Anterior cingulate cortex (tissue), 58 donors: ENCODE results near the gene SYVN1.
A peak's percentile ranks its signal among the peaks of the same experiment; 100 is the strongest.
"Not testable (repeated sequence)": the region's sequence is repeated elsewhere in the genome, so short reads cannot be mapped to it uniquely, and the experiment has no call there.

Source experiments
- DNase-seq, 58 donors: peaks; one replicate each; lab custom pipeline; 2025; lab: John Stamatoyannopoulos, UW

Gene SYVN1

DNA sequence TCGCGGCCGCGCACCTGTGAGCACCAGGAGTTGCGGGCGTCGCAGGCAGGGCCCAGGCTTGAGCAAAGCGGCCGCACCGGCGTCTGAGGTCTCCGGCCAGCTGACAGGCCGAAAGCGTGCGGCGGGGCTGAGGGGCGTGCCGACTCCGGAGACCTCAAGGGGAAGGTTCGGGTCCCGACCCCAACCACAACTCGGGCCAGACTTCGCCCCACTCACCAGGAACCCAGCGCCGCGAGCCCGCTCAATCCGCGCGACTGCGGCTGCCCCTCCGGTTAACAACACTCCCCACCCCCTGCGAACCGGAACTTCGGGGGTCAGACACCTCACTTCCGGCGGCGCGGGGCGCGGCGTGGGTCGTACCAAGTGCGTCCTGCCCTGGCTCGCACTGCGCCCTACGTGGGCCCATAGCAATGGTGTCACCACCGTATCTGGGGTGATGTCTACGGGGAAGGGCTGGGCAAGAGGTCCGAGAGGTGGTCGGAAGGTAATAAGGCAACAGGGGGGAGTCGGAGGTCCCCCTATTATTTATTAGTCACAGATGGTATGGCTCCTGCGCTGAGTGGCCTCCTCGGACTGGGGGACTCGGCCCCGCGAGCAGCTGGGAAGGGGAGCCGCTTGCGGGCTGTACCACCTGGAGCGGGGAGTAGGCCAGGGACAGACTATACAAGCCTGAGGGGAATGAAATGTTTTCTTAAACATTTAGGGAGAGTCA, at the start of gene SYVN1:
TSS of gene SYVN1 (minus strand) at position 280 of the 712 bp plus-strand sequence. CDS start 918 bp downstream, outside the sequence.
- DNase-seq = peak; percentile 71 to 95 (median 87)

DNA sequence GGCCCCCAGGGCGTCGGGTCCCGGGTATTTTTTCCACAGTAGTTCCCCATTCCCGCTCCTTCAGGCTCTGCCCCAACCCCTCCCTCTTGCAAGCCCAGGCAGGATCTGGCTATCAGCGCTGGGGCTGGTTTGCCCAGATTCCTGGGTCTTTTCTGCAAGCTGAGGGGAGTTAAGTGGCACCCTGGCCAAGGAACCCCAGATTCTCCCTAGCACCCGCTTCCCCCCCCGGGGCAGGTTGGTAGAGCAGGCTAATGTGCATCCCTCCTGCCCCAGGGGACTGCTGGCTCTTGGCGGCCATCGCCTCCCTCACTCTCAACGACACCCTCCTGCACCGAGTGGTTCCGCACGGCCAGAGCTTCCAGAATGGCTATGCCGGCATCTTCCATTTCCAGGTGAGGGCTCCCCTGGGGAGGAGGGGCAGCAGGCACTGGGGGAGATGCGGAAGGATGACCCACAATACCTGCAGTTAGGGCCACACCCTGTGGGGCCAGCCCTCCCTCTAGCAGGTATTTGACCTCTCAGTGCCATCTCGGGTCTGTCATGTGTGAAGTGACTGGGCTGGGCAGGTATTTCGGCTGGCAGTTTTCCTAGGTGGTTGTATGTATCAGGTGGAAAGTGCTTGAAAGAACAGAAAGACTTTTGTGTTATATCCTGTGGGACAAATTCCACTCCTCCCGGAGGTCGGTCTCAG, 49.0 kb upstream of the SYVN1 start:
- DNase-seq = no peak

DNA sequence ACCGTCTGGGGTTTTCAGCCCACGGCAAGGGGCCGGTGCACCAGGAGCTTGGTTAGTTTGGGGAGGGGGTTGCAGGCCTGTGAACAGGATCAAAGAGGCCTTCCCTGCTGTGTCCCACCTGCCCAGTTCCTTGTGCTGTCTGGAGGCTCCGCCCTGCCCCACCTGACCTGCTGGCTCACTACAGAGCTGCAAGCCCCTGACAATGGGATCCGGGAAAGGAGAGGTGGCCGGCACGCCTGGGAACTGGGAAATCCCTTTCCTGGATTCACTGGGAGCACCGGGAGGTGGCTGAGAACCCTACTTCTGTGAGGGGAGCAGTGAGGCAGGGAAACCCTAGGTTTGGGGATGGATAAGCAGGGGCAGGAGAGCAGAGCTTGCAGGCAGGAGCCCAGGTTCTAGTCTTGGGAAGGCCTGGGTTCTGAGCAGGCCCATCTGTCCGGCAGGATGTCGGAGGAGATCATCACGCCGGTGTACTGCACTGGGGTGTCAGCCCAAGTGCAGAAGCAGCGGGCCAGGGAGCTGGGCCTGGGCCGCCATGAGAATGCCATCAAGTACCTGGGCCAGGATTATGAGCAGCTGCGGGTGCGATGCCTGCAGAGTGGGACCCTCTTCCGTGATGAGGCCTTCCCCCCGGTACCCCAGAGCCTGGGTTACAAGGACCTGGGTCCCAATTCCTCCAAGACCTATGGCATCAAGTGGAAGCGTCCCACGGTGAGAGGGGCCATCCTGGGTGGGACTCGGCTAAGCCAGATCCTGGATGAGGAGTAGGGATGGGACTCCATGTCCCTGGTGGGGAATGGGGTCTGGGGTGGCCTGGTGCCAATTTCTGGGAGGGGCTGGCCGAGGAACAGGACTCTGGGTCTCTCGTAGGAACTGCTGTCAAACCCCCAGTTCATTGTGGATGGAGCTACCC, 48.2 kb upstream of the SYVN1 start:
- peak in 13 of 58 donors; percentile 6 to 45 (median 25) for DNase-seq

- DNase-seq = peak in 34 of 58 donors; percentile 18 to 62 (median 34)
These were observed 47.4 kb upstream of the SYVN1 start, which contains the start of gene CAPN1 for GRCh38 chr11:65181569-65182257. Gene CAPN1 (plus strand): TSS chr11:65181928. CDS start chr11:65182702, 774 bp downstream.

- DNase-seq = peak in 20 of 58 donors; percentile 11 to 59 (median 34)
These were observed 46.7 kb upstream of the SYVN1 start for GRCh38 chr11:65180877-65181568.

- DNase-seq = not testable (repeated sequence)
These were observed 40.3 kb upstream of the SYVN1 start for GRCh38 chr11:65174571-65175010.

- no peak for DNase-seq
These were observed 38.3 kb upstream of the SYVN1 start for GRCh38 chr11:65172600-65172999.

DNA sequence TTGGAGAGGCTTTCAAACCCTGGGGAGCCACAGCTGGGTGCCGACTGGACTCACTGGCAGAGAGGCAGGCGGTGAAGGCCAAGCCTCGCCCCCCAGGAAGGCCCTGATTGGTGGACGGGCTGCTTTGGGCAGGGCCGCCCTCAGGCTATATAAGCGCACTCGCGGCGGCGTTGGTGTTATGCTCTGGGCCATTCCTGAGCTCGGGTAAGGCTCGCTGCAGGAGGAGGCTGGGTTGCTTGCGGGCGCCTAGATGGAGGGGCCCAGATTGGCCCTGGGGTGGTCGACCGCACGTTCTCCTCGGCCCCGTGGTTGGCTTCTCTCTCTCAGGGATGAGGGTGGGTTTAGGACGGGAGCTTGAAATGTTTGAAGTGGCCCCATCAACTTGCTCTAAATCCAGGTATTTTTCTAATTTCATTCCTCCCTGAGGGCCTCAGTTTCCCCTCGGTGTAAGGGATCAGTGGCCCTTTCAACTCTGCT, 35.8 kb upstream of the SYVN1 start, which contains the start of gene SPDYC:
TSS of gene SPDYC (plus strand) at position 176 of the 477 bp plus-strand sequence. CDS start 1,125 bp downstream, outside the sequence.
- DNase-seq = no peak

- DNase-seq = no peak
These were observed 34.9 kb upstream of the SYVN1 start for GRCh38 chr11:65169164-65169641.

DNA sequence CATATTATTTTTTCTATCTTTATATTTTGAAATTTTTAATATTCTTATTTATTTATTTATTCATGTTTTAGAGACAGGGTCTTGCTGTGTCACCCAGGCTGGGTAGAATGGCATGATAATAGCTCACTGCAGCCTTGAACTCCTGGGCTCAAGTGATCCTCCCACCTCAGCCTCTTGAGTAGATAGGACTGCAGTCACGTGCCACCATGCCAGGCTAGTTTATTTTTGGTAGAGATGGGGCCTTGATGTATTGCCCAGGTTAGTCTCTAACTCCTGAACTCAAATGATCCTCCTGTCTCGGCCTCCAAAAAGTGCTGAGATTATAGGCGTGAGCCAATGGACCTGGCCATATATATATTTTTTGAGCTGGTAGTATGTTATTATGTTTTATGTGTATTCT, 33.3 kb upstream of the SYVN1 start:
- DNase-seq = no peak

- no peak for DNase-seq
These were observed 32.6 kb upstream of the SYVN1 start for GRCh38 chr11:65166893-65167292.

DNA sequence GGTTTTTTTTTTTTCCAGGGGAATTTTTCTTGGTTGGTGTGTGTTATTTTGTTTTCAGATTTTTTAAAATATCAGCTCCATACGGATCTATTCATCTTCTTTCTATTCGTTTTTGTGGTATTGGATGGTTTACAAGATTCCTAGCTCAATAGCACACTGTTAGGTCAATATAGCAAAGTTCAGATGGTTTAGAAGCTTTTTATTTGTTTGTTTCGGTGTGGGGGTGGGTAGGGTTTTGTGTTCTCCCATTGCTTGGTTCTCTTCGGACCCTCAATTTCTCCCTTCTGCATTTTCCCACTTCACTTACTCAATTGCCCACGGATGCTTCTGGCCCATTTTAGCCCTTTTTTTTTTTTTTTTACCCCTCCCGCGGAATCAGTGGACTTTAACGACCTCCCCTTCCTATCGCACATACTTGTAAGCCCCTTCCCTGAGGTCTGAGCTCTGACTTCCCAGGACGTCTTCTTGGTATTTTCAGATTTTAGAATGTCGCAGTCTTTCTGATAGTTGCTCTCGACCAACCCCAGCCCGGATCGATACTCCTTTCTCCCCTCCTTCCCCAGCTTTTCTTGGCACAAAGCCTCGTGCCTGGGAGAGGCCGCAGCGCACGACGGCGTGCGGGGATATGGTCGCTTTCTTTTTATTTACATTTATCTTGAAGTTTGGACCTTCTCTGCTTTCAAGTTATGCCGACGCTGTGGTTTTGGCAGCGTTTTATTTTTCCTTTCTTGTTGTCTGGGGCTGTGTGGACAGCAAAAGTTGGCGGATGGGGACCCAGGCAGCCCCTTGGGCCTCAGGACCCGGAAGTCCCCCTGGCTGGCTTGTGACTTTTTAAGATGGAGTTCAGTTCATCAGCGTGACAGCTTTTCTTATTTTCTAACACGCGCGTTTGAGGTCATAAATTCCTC, 31.3 kb upstream of the SYVN1 start:
- no peak for DNase-seq

DNA sequence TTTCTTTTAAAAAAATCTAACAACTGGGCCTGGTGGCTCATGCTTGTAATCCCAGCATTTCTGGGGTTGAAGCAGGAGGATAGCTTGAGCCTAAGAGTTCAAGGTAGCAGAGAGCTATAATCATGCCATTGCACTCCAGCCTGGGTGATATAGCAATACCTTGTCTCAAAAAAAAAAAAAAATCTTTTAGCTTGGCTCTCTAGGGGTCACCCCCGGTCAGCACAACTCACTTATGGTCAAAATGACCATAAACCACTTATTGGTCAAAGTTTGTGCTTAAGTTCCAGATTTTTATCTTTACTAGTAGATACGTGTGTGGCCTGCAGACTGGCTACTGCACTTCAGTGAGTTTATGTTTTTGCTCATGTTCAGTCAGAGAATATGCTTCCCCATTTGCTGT, 29.4 kb upstream of the SYVN1 start:
- no peak for DNase-seq

DNA sequence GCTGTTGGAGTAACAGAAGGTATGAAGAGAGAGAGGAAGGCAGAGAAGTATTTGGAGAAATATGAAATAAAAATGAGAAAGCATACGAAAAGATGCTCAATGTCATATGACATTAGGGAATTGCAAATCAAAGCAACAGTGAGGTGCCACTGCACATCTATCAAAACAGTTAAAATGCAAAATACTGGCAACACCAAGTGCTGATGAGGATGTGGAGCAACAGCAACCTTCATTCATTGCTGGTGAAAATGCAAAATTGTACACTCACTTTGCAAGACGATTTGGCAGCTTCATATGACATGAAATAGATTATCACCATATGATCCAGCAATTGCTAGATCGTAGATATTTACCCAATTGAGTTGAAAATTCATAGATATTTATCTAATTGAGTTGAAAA, 26.3 kb upstream of the SYVN1 start:
- no peak for DNase-seq

- DNase-seq = no peak
These were observed 24.7 kb upstream of the SYVN1 start for GRCh38 chr11:65159012-65159411.

DNA sequence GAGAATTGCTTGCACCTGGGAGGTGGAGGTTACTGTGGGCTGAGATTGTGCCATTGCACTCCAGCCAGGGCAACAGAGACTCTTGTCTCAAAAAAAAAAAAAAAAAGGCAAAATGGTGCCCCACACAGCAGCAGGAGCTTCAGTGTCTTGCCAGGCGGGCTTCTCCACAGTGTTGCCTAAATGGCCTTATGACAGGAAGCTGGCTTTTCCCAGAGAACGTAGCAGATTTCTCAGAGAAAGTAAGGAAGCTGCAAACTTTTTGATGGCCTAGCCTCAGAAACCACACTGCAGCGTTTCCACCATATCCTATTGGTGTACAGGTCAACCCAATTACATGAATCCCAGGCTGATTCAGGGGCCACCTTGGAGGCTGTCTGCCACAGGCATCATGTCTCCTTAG, 23.0 kb upstream of the SYVN1 start:
- no peak for DNase-seq

DNA sequence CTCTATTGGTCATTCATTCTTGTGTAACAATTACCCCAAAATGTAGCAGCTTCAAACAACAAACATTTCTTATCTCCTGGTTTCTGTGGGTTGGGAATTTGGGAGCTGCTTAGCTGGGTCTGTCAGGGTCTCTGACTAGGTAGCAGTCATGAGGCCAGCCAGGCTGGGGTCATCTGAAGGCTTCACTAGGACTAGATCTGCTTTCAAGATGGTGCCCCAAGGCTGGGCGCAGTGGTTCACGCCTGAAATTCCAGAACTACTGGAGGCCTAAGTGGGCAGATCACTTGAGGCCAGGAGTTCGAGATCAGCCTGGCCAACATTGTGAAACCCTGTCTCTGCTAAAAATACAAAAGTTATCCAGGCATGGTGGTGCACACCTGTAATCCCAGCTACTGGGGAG, 22.6 kb upstream of the SYVN1 start:
- no peak for DNase-seq

DNA sequence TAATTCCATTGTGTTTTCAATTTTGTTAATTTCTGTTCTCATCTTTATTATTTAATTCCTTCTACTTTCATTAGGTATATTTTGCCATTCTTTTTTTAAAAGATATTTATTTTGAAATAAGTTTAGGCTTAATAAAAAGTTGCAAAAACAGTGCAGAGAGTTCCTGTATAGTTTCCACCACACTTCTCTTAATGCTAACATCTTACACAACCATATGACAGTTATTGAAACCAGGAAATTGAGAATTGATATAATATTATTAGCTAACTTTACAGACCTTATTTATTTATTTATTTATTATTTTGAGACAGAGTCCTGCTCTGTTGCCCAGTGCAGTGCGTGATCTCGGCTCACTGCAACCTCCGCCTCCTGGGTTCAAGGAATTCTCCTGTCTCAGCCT, 21.9 kb upstream of the SYVN1 start:
- no peak for DNase-seq
